DMS114 treated with DMSO at 0.1 percent for 48 hours (cell line): ENCODE results near the gene TUBA8.
"Not testable (repeated sequence)": the region's sequence is repeated elsewhere in the genome, so short reads cannot be mapped to it uniquely, and the experiment has no call there.

Experiments used
- DNase-seq: peaks from one replicate; lab custom pipeline; 2025; ENCODE audit not compliant: unreplicated experiment; lab: John Stamatoyannopoulos, UW

Gene TUBA8

DNA sequence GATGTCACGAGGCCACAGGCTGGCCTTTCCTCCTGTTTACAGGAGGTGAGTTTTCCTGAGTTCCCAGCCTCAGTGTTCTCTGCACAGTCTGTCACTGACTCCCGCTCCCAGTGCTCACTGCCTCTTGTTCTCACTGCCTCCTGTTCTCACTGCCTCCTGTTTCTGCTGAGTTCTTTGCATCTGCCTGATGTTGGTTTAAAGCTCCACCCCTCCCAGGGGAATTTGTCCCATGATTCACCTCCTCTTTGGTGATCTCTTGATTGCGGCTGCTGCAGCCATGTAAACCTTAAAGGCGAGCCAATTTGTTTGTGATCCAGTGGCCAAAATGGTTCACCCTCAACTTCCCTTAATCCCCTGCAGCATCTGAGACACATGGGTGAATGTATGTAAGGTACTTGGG lies 6.0 kb upstream of the TUBA8 start:
- DNase-seq, result no peak

- DNase-seq, result not testable (repeated sequence)
Measured at GRCh38 chr22:18105981-18106380, 4.6 kb upstream of the TUBA8 start.

DNA sequence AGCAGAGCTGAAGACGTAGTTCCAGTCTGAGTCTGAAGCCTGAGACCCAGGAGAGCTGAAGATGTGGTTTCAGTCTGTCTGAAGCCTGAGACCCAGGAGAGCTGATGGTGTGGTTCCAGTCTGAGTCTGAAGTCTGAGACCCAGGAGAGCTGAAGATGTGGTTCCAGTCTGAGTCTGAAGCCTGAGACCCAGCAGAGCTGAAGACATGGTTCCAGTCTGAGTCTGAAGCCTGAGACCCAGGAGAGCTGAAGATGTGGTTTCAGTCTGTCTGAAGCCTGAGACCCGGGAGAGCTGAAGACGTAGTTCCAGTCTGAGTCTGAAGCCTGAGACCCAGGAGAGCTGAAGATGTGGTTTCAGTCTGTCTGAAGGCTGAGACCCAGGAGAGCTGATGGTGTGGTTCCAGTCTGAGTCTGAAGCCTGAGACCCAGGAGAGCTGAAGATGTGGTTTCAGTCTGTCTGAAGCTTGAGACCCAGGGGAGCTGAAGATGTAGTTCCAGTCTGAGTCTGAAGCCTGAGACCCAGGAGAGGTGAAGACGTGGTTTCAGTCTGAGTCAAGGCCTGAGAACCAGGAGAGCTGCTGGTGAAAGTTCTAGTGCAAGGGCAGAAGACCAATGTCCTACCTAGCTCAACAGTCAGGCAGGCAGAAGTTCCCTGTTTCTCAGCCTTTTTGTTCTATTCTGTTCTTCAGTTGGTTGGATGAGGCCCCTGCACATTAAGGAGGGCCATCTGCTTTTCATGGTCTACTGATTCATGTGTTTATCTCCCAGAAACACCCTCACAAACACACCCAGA lies 3.9 kb upstream of the TUBA8 start:
- not testable (repeated sequence) for DNase-seq

DNA sequence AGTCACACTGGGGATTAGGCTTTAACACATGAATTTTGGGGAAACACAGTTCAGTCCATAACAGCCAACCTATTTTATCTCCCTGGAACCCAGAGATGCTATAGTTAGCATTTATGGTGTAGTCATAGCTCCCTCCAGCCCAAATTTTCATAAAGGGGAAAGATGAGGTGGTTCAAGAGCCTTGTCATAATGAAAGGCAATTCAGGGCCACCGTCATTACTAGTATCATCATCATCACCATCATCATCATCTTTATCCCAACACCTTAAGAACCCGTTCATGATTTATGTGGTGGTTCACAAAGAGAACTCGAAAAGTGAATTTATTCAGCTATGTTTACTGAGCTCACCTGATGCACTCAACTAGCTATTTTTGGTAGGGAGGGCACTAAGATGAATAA lies 2.4 kb upstream of the TUBA8 start:
- DNase-seq, result no peak

DNA sequence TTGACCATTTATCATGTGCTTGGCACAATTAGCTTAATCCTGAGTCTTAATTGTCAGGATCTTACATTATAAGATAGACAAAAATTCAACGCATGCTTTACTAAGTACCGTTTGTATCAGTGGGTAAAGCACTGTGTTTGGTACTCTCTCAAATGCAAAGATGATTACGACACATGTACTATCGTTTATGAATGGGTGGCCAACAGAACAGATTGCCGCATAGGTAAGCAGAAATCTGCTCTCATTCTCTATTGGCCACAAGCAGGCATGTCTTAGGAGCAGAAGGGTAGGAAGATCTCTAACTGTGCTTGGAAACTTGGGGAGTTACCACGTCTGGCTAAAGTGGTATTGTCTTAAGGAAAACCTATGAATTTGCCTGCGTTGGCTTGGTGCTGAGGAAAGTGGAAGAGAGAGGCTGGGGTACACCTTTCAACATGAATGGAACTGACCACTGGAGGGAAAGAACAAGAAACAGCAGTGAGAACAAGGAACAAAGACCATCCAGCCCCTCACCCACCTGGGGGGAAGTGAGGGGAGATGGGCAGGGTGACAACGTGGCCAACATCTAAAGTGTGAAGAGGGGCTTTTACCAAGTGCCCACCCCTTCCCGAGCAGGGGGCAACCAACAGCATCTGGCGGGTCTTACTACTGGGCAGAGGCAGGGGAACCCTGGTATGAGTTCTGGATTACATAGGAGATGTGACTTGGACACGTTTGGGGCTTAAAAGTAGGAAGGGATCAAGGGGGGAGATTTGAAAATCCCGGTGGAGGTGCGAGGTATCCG lies 1.0 kb upstream of the TUBA8 start:
- DNase-seq, result no peak

DNA sequence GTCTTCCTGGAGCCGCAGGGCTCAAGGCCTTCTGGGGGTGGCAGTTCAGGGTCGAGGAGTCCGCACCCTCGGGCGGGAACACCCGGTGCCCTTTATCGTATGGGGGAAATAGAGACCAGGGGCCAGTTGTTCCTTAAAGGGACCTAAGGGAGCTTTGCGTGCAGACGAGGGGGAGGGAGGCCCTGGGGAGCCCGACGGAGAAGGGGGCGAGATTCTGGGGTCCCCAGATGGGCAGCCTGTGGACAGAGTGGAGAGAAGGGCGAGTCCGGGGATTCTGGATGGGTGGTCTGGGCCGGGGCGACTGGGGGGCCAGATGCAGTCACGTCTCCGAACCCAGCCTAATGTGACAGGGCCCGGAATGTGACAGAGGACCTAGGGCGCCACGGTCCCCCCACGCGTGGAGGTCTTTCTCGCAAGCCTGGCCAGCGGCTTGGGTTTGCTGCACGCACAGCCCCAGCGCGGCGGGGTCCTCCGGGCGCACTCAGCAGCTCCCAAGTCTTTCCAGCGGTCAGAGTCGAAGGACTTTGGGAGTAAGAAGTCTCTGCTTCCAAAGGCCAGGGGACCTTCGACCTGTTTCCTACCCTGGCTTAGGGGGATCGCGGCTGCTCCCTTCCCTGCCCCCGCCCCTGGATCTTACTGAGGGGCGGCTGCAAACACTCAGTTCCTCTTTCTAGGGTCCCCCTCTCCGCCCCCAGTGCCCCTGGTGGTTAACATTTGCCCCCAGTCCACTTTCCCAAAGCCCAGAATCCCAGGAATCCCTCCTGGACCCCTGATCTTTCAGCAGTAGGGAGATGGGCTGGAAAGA lies 547 bp downstream of the TUBA8 start:
- DNase-seq, result no peak

DNA sequence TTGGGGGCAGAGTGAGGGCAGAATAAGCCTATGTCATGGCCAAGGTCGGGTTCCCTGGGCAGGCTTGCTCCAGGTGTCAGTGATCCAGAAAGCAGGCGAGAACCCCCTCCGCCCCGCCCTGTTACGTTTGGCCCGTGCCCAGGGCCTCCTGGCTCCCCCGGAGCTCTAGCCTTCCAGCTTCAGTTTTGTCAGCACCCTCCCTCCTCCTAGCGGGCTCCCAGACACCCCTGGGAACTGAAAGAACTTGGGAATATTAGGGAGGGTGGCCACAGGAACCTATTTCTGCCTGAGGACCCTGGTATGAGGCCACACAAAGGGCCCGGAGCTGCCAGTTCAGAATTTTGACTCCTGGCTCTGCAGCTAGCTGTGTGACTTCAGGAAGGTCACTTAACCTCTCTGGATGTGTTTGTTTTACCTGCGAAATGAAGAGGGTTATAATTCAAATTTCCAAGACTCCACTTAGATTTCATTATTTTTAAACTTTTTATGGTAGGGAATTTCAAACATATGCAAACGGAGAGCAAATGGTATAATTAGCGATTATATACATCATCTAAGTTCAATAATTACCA lies 1.2 kb downstream of the TUBA8 start:
- no peak for DNase-seq

DNA sequence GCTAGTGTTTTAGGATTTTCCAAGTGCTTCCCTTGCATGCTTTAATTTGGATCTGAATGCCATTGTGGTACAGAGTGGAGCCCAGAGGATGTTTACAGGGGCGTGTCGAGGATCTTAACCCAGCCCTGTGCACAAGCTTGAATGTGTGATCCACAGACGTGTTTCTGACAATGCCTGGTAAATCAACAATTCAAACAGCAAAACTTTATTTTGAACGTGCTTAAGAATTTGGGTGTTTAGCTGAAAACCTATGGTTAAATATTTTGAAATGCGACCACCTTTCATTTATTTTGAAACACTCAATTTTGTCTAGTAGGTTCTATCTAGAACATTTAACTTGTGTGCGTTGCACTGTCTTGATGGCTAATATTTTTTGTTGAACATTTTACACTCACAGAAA lies 1.8 kb downstream of the TUBA8 start:
- DNase-seq, result no peak

- DNase-seq, result no peak
Measured at GRCh38 chr22:18113680-18114394, 3.2 kb downstream of the TUBA8 start.

GRCh38 chr22:18114495-18114894 lies 3.9 kb downstream of the TUBA8 start:
- no peak for DNase-seq

- DNase-seq, result no peak
Measured at GRCh38 chr22:18114976-18115652, 4.5 kb downstream of the TUBA8 start.

GRCh38 chr22:18115906-18116371 lies 5.3 kb downstream of the TUBA8 start:
- no peak for DNase-seq

DNA sequence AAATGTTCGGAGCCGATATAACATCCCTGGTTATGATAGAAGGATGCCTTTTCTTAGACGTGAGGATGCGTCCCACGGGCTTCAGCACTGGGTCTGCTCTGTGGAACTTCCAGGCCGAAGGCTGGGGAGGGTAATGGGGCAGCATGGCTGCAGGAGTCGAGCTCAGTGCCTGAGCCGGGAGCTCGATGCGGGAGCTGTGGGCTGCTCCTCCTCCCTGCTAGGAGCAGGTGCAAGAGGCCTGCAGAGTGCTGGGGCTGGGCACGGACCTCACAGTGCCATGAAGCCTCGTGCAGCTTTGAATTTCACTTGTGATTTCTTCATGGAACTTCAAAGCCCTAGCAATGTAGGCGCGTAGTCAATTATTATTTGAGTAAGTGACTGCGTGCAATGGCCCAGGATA lies 6.0 kb downstream of the TUBA8 start:
- no peak for DNase-seq

- no peak for DNase-seq
Measured at GRCh38 chr22:18118345-18118915, 7.8 kb downstream of the TUBA8 start.

DNA sequence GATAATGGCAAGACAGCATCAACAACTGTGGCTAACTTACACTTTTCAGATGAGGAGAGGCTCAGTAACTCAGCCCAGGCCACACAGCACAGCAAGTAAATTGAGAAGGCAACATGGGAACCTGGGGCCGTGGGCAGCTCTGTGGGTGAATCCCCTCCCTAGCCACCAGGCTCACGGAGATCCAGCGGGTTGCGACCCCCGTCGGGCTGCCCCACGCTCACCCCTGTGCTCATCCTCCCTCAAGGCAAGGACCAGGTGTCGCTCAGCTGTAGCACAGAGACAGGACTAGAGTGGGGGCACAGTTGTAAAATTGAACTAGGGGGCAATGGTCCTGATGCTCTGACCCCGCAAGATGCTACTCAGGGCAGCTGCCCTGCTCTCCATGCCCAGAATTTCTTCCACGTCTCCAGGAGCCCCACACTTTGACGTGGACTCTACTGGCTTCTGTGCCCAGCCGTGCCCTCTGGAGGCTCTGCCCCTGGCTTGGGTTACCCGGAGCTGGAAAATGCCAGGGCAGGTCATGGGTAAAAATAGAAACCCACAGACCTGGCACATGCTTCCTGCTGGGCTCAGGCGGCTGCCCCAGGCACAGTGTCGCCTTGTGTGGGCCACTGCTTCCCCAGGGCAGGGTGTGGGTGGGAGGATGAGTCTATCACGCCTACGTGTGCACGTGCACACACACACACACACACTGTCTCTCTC lies 9.0 kb downstream of the TUBA8 start:
- DNase-seq, result no peak

GRCh38 chr22:18120857-18121256 lies 10.2 kb downstream of the TUBA8 start:
- DNase-seq, result no peak

- DNase-seq, result no peak
Measured at GRCh38 chr22:18121506-18121905, 10.9 kb downstream of the TUBA8 start.

DNA sequence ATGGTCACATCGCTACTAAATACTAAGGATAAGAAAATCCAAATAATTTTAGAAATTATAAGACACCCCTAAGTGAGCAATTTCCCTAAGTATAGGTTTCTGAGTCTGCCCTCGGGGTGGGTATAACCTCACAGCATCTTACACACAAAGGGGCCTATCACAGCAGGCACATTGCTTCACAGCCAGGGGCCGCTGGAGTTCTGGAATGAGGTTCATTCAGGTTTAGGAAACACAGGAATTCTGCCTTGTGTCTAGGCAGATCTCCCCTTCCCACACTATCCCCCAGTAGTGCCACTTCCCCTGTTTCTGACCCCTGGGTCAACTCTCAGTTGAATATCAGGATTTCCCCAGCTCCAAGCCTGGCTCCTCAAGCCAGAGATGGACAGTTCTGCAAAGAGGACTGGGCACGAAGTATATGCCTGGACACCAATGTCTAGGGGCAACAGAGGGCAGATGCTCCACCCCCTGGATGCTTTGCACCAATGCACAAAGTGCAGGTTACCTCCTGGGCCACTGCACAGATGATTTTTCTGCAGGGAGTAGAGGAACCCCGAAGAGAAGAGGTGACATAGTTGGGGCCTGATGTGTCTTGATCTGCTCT lies 11.4 kb downstream of the TUBA8 start:
- no peak for DNase-seq
